Measurements from ENCODE around the gene B4GAT1.

GRCh38 chr11:66349084-66349386 lies 1.6 kb upstream of the B4GAT1 start:
- TF ChIP-seq CTCF (IDR thresholded peaks at IDR 0.05) = no peak
- TF ChIP-seq EP300 (IDR thresholded peaks at IDR 0.05) = no peak
- TF ChIP-seq POLR2A (IDR thresholded peaks at IDR 0.05) = no peak

Measured in tibial nerve (tissue), 4 donors.